Measurements from ENCODE around the gene OR10G8.

OR10G8 gene

DNA sequence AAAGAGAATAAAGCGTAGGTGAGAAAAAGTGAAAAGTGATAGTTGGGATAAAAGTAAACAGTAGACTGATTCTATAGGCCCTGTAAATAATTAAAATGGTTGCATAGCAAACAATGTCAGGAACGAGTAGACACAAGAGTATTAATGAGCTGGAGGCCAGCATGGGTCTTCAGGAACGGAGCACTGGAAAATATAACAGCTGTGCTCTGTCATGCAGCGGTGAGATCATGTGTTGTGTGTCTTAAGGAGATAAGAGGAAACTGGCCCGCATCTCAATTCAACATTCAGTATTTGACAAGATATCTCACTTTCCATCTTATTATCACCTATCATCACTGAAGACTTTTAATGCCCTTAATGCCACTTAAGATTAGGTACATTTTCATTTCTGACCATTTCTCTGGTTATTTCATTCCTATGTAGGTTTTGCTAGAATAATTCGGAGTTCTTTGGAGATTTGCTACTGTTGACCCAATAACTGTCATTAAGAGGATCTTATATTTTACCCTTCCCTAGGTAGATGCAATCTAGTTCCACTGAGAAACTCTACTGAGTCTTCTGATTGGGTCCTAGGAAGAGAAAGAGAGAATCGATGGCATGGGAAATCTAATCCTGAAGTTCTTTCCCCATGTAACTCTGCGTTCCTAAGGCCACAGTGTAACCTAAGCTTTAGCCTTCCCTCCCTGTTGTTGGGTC is 53.2 kb downstream of the OR10G8 start:
- no peak for DNase-seq

Data from amniotic stem cell (primary cell).